CD1c-positive myeloid dendritic cell (primary cell): ENCODE measurements around the gene RNF166.

Experiments
- DNase-seq: peaks from one replicate; pipeline ENCODE4 v3.0.0-alpha.2; 2016; ENCODE audit errors: extremely low spot score

Gene RNF166, protein sequence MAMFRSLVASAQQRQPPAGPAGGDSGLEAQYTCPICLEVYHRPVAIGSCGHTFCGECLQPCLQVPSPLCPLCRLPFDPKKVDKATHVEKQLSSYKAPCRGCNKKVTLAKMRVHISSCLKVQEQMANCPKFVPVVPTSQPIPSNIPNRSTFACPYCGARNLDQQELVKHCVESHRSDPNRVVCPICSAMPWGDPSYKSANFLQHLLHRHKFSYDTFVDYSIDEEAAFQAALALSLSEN

DNA sequence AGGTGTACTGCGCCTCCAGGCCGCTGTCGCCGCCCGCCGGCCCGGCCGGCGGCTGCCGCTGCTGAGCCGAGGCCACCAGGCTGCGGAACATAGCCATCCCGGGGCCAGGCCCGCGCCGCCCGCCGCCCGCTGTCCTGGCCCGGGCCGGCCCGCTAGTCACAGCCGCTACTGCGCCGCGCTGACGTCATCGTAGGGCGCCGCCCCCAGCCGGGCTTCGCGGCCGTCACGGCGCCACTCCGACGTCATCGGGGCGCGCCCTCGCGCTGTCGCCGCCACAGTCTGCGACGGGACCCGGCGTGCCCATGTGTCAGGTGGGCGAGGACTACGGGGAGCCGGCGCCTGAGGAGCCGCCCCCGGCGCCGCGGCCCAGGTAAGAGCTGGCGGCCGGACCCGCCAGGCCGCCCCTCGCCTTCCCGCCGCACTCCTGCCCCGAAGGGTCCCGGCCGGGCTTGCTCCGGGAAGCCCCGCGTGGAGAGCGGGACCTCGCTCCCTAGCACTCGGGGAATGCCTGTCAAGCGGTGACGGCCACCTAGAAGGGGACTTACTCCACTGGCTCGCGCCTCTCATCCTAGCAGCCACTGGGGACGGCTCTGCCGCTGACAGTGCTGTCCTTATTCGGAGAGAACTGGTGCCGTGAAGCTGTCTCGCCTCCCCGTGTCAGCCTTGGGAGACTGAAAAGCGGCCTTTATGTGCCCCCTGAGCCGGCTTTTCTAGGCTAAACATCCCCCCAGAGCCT, at the start of gene RNF166, which contains the start of gene CTU2:
Gene RNF166 (minus strand): TSS at position 180 of the 736 bp plus-strand sequence. CDS start 83 bp downstream, at position 97.
Gene CTU2 (plus strand): TSS at position 275 of the 736 bp plus-strand sequence. CDS start 28 bp downstream, at position 303.
- DNase-seq = peak; percentile 97

DNA sequence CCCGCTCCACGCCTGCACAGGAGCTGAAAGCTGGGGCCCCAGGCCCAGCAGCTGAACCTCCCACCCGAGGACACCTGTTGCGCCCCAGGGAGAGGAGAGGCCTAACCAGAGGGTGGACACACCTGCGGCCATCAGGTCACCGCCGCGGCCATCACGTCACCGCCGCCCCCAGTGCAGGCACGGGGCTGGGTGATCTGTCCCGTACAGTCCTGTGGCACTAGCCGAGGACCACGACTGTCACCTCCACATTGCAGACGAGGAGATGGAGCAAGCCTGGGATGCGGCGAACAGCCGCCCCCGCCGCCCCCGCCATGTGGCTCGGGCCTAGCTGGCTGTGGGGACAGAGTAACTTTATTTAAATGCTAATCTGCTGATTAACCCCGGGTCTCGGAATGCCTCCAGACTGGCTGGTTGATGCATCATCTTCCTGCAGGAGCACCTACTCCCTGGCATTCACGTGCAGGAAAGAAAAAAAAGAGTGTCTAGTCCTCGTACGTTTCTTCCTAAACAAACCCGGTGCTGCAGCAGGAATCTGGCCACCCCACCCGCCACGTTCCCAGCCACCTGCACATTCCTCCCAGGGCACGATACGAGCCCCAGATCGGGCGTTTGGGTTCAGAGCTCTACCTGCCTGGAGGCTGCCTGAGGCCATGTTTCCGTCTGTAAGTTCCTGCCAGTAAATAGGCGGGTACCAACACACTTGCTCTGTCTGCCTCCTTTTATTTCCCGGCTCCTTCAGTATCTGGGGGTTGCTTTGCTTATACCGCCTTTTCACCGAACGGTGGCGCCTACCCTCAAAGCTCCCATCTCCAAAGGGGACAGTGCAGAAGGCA, 48.9 kb upstream of the RNF166 start:
- no peak for DNase-seq

DNA sequence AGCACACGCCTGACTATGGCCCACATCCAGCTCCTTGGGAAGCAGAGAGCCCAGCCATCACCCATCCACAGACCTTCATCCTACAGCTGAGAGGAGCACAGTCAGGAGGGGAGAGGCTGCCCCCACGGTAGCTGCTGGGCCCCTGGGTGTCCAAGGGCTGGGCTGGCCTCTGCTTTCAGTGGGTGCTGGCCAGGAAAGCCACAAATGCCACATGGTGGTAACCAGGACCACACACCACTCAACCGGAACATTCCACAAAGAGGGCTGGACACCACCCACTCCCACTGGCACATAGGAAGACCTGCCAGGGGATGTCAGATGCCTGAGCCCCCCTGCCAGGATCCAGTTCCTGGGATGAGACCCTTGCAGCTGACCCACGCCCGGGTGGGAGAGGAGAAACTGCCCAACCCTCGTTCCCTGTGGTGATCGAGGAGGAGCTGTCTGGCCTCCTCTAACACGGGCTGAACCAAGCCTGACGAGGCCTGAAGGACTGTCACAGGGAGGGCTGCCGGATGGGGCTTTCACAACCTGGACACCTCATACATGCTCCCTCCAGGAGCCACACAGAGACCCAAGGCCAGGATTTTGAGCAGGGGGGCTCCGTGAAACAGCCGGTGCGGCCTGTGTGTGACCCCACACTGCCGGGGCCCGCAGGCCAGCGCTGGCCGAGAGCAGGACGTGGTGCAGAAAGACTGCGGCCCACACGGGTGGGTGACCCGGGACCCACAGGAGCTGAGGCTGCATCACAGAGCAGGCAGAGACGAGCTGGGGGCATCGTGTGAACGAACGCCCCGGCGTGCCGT, 48.1 kb upstream of the RNF166 start:
- DNase-seq = no peak

DNA sequence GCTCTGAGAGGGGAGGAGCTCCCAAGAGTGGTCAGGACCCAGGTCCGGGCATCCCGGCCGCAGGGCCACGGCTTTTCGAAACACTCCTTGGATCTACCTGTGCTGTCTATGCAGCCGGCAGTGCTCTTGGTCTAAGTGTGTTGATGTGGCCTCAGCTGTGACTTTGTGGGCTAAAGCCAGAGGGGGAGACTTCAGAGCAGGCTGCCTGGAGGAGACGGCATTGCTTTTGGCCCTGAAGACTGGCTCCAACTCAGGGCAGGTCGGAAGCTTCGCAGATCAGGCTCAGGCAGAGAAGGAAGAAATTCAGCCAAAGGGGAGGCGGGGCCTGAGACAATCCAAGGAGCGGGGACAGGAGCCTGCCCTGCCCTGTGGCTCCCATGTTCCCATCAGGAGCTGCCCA, 47.4 kb upstream of the RNF166 start:
- DNase-seq = no peak

DNA sequence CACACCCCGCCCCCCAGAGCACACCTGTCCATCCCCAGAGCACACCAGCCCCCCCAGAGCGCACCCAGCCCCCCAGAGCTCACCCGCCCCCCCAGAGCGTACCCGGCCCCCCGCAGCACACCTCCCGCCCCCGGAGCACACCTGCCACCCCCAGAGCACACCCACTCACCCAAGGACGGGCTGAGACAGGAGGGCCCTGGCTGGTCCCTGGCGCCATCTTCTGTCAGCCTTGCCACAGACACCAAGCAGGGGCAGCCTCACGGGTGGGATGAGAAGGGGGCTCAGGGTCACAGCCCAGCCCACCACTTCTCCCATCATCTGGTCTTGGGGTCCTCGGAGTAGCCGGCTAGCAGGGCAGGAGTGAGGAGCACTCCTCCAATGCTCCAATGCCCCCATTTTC, 47.0 kb upstream of the RNF166 start:
- no peak for DNase-seq

DNA sequence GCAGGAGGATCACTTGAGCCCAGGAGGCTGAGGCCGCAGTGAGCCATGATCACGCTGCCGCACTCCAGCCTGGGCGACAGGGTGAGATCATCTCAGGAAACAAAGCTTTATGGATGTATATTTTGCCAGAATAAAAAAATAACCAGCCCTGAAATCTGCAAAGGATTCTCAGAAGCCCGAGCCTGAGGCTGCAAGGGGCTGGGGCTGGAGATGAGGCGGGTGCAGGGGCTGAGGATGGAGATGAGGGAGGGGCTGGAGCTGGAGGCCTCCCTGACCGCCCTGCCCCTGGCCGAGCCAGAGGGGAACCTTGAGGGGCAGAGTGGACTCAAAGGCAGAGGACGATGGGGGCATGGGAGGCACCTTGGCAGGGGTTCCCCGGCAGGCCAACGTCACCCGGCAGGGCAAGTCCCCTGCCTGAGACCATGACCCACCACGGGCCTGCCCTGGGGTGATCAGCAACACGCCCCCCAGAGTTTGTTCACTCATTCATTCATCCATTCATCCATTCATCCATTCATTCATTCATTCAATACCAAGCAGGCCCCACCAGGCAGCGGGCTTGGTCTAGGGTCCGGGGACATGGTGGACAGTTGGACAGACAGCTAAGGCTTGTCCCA, 46.3 kb upstream of the RNF166 start:
- no peak for DNase-seq

DNA sequence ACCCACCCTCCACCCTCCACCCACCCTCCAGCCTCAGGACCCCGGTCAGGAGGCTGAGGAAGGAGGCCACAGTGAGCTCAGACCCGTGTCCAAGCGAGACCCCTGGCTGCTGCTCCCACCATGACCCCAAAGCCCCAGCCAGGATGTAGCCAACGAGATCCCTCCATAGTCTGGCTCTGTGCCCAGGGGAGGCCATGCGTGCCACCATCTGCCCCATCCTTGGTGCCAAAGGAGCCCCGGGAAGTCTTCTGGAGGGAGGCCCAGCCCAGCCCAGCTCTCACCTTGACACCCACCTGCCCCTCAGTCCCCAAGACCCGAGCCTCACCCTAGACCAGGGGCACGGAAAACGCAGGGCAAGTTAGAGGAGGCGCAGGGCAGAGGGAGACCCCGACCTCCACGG, 44.6 kb upstream of the RNF166 start:
- DNase-seq = no peak

DNA sequence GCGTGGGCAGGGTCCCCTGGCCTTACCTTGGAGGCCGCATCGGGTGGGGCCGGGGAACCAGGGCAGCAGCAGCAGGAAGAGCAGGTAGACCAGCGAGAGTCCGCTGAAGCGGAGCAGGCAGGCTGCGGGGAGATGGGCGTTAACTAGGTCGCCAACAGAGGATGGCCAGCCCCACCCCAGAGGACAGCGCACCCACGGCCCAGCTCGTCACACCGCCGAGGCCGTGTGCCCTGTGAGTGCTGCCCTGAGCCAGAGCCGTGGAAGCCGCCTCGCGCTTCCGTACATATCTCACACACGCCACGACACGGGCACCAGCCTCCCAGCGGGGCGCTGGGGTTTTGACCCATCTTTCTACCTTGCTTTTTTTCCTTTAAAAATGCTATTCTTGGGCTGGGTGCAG, 43.1 kb upstream of the RNF166 start:
- no peak for DNase-seq

DNA sequence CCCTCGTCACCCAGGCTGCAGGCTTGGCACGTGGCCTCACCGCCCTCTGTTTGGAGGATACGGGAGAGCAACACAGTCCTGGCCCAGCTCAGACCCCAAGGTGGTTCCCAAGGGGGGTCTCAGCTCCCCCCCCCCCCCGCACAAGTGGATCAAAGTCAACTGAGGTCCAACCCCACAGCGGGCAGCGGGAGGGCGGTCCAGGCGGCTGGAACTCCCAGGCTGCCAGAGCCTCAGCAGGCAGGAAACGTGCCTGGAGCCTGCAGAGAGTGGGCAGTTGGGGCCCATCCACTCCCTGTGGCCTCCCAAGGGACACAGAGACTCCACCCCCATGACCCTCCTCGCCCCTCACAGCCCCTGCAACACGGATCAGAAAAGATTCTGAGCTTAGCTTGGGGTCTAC, 42.2 kb upstream of the RNF166 start:
- no peak for DNase-seq

DNA sequence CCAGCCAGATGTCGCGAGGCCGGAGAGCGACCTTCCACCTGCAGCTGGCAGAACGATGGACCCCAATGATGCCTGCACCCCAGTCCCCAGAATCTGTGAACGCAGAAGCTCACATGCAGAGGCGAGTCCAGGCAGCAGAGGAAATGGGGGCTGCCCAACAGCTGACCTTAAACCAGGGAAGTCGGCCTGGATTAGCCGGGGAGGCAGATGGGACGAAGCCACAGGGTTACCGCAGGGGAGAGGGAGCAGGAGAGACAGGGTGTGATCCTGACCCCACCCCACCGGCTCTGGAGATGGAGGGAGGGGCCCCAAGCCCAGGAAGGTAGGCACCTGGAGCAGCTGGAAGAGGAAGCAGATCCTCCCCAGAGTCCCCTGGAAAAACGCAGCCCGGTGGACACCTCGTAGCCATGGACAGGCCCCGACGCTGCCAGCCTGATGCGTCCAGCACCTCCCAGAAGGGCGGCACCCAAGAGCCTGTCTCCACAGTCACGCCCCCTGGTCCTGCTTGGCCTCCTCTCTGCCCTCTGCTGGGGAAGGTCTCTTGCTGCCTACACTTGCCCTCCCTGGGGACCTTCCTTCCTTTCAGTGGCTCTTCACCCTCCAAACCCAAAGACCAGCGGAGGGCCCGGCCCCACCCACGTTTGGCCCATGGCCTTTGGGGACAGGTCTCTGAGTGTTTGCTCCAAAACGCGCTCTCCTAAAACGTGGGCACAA, 41.5 kb upstream of the RNF166 start:
- DNase-seq = peak; percentile 41

DNA sequence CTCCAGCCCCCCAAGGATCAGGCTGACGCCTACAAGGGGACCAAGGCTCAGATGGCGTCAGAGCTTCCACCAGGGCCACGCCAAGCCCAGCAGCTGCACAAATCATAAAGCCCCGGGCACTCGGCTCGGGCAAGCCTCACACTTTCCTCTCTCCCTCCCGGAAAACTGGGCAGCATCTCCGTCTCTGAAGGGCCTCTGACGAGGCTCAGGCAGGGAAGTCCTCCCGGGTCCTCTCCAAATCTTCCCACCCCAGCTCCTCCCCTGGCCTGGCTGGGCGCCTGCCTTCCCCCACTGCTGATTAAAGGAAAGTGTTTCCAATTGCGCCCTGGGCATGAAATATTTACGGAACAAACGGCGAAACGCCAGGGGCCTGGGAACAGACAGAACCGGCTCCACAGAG, 40.3 kb upstream of the RNF166 start:
- no peak for DNase-seq

DNA sequence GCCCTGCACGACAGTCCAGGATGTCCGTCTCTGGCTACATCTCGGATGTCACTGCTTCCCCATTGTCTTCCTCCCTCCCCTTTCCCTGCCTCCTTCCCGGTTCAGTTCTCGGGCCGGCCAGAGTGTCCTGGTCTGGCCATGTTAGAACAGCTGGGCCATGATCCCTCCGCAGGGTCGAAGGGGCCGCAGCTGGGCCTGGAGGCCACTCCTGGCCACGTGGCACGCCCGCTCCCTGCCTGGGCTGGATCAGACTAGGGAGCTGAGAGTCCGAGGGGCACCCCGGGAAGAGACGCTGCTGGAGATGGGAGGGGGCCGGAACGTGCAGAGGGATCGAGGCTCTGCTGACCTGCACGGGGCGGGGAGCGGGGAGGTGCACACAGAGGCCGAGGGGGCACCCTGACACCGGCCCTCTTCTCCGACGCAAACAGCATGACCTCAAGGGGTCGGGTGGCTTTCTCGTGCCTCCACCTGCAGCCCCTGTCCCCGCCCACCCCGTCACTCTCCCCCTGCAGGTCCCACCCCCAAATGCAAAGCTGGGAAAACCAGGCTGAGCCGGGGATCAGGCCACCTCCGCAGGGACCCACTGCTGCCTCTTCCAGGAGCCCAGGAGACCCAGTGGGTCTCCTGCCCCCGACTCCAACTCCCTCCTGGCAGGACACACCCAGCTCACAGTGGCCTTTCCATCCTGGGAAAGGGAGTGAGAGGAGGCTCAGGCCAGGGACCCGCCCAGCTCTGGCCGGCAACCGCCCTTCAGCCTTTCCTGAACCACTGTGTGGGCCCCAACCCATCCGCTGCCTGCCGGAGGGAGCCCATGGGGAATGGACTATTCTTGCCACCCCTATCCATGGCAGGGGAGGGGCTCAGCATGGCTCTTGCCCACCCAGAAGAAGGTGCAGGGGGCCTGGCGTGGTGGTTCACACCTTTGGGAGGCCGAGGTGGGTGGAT, 38.6 kb upstream of the RNF166 start:
- DNase-seq = no peak

DNA sequence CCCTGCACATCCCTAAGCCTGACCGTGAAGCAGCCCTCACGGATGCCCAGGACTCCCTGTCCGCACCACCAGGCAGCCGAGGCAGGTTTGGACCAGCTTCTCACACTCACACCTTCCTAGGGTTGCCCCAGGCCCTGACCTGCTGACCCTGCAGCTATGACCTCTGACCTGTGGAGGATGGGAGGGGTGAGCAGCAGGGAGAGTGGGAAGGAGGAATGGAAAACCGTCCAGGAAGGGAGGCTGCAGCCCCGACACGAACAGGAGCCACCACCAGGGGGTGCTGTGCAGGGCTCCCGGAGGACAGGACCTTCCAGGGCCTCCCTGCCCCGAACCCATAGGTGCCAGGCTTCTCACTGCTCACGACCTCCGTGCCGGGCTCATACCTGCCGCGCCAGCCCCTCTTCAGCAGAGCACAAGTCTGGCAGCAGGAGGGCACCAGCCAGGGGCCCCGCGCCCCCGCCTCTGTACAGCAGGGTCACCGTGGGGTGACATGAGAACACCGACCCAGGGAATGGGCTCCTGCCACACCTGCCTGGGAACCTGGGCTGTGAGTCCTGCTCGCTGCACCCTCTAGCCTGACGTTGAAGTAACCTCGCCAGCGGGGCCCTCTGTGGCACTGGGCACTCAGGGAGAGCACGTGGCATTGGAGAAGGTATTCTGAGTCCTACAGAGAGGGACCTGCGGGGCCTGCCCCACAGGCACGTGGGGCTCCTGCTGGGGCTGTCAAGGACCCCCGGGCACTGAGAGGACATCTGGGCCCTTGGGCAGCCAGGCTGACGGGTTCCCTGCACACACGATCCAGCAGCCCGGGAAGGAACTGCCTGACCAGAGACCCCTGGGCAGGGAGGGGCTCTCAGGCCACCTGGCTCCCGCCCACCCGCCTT, 37.7 kb upstream of the RNF166 start:
- DNase-seq = peak; percentile 74

DNA sequence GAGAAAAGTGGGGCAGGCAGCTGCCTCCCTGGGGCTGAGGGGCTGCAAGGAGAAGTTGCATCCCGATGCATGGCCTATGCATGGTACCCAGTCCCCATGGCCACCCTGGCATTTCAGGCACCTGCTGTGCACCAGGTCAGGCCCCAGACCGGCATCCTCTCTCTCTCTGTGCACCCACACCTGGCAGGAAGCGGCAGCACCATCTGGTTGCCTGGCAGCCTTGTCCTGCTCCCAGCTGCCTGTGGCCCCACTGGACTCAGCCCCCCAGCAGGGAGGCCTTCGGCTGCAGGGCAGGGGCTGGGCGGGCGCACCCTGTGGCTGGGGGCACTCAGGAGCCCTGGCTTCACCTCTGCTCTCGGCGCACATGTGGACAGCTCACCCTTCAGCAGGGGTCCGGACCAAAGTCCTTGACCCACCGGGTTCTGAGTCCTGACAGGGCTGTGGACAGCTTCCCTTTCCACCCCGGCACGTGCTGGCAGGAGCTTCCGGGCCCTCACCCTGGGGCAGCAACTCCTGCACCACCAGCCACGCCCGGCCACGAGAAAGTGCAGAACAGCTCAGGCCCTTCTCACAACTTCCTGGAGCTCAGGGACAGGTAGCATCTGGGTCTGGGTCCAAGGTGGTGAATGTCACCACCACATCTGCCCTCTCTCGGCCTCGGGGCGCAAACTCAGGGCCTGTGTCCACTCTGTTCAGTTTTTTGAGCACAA, 36.8 kb upstream of the RNF166 start:
- no peak for DNase-seq

DNA sequence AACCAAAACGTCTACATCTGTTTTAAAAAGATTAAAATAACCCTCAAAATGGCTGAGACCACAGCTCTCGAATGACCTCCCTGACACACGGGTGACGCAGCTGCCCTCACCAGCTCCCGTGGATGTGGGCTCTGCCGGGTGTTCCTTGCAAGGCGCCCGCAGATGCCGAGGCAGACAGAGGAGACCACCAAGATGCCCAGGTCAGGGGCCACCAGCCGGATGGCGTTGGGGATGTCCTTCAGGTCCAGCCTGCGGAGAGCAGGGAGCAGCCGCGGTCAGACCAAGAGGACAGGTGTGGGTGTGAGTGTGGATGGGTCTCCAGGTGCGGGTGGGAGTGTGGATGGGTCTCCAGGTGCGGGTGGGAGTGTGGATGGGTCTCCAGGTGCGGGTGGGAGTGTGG, 35.2 kb upstream of the RNF166 start:
- DNase-seq = no peak

DNA sequence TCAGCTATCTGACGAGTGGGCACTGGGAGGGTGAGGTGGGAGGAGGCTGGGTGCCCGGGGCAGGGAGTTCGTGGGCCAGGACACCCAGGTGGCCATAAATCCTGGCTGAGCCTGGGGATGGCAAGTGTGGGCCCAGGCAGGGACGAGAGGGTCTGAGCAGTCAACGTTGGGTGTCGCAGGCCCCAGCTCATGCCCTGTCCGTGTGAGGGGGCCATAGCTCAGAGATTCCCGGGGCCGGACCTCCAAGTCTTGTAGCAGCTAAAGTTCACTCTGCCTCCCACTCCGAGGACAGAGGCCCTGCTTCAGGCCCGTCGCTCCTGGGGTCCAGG, 34.5 kb upstream of the RNF166 start:
- DNase-seq = no peak

DNA sequence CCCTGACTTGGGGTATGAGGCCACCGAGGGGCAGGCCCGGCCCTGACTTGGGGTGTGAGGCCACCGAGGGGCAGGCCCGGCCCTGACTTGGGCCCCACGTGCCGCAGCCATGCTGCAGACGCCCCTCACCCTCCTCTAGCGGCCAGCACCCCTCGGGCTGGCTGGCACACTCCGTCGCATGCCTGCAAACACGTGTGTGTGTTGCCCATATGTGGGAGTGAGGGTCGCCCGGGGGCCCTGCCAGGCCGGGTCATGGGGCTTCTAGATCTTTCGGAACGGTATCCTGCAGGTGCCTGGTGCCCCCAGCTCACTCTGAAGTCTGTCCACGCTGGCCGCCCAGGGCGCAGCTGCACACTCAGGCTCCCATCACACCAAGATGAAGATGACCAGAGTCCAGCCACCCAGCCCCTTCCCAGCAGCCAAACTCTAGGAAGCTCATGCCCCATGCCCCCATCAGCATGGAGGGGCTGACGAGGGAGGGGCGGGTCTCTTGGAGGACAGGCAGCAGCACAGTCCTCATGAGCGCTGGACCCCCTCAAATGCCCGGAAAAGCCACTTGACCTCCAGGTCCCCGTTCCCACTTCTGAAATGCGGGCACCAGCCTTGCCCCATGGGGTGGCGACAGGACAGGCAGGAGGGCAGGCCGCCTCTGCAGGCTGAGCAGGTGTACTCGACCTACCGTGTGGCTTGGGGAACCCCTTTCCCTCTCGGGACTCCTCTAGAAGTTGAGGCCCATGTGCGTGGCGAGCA, 33.9 kb upstream of the RNF166 start:
- no peak for DNase-seq
